ENCODE measurements around the gene ASAP2. TPM values are rescaled to one million over a fixed set of nuclear protein-coding genes. Genes with fewer than 3 reads are reported as not detected.

The ASAP2 gene
- total RNA-seq, 6 donors from 2014 or later: 20.4 to 26.0 (median 23.4) TPM

DNA sequence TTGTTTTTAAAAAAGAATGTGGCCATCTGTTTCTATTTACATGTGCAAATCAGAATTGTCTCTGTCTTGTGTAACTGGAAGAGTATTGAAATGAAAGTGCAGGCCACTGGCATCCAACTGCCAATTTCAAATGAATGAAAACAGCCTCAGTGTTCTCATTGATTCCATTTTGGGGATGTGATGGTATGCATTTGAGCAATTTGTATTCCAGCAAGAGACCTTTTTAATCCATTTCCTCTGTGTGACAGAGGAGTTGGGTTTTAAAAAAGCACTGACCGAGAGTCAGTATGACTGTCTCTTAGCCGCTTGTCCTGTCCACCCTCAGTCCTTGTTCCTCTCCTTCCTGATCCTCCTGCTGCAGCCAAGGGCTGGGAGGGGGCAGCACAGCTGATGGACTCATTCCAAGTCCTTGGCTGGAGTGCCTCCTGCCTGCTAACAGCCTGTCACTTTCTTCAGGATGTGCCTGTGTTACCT, 50.0 kb downstream of the ASAP2 start:
- no peak for ATAC-seq (ENCODE audit: low FRiP score in 2 of 2)
- WGBS, 2 donors: 30 to 34% methylated on average over 2 of the region's 2 CpGs
- no peak overlapping the region for H3K4me3 ChIP-seq
- no peak for TF ChIP-seq POLR2AphosphoS5 (IDR thresholded peaks at IDR 0.05)
- no peak for TF ChIP-seq EP300 (IDR thresholded peaks at IDR 0.05)
- TF ChIP-seq POLR2A (IDR thresholded peaks at IDR 0.05): no peak
- TF ChIP-seq CTCF (IDR thresholded peaks at IDR 0.05): no peak
- DNase-seq: no peak
- H3K27ac ChIP-seq: peak overlapping the region; percentile 6 to 90 (median 52)
- H3K27me3 ChIP-seq: no peaks in the 10 kb centered on the region
- H3K36me3 ChIP-seq: no peaks in the 10 kb centered on the region
- H3K4me1 ChIP-seq: peaks cover 45 to 63% (median 57%) of the 10 kb centered on the region in 4 donors
- H3K9me3 ChIP-seq: no peaks in the 10 kb centered on the region

DNA sequence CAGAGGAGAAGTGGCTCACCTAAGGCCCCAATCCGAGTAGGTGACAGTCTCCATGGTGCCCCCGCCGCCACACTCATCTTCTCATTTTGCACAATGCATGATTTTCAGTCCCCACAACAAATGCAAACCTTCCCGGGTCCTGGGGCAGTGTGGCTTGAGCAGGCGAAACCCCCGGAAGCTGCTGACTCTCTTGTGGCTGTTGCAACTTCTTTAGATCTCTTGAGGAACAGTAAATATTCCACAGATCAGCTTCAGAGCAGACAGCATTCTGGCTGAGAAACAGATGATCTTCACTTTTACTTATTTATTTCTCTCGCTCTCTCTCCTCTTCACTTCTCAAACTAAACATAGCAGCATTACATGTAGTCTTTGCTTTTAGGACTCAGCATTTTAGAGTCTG, 51.9 kb downstream of the ASAP2 start:
- Histone ChIP-seq H3K27ac (peak overlapping the region in 3 of 4 donors; percentile 65 to 90 (median 79)), H3K4me1 (peaks cover 54 to 72% (median 69%) of the 10 kb centered on the region in 4 donors), H3K27me3 (no peaks in the 10 kb centered on the region), H3K9me3 (no peaks in the 10 kb centered on the region), H3K4me3 (no peak overlapping the region), H3K36me3 (no peaks in the 10 kb centered on the region)
- no peak for ATAC-seq (ENCODE audit: low FRiP score in 2 of 2)
- DNase-seq: no peak
- TF ChIP-seq CTCF (IDR thresholded peaks at IDR 0.05) (no peak), EP300 (IDR thresholded peaks at IDR 0.05) (no peak), POLR2AphosphoS5 (IDR thresholded peaks at IDR 0.05) (no peak), POLR2A (IDR thresholded peaks at IDR 0.05) (no peak)
- 59 to 71% methylated on average over 7 of the region's 7 CpGs for WGBS, 2 donors

DNA sequence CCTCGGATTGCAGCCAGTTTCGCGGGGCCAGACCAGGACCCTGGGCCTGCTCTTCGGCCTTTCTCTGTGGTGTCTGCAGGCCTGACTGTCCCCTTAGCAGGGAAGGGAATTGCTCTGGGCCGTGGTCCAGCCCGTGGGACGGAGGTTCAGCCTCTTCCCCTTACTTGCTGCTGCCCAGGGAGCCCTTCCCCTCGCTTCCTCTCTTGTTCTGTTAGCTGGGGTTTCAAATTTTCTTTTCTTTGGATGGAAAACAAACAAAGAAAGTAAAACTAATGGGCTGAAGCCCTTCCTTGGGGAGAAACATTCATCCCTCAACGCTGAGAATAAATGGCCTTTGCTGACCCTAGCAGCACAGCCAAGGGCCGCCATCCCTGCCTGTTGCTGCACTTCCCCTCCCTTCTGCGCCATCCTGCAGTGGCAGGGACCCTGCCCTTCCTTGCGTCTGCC, 52.4 kb downstream of the ASAP2 start:
- H3K27ac ChIP-seq: peak overlapping the region in 3 of 4 donors; percentile 65 to 90 (median 79)
- no peaks in the 10 kb centered on the region for H3K9me3 ChIP-seq
- H3K36me3 ChIP-seq: no peaks in the 10 kb centered on the region
- no peak for DNase-seq
- peak in 1 of 2 donors; percentile 31 for ATAC-seq (ENCODE audit: low FRiP score in 2 of 2)
- no peak for TF ChIP-seq POLR2AphosphoS5 (IDR thresholded peaks at IDR 0.05)
- no peak for TF ChIP-seq EP300 (IDR thresholded peaks at IDR 0.05)
- no peak for TF ChIP-seq POLR2A (IDR thresholded peaks at IDR 0.05)
- no peak for TF ChIP-seq CTCF (IDR thresholded peaks at IDR 0.05)
- WGBS, 2 donors: 33 to 55% methylated on average over 12 of the region's 12 CpGs
- H3K4me3 ChIP-seq: no peak overlapping the region
- H3K27me3 ChIP-seq: no peaks in the 10 kb centered on the region
- peaks cover 58 to 76% (median 74%) of the 10 kb centered on the region in 4 donors for H3K4me1 ChIP-seq

GRCh38 chr2:9260464-9260918, 53.9 kb downstream of the ASAP2 start:
- Histone ChIP-seq H3K9me3 (no peaks in the 10 kb centered on the region), H3K27me3 (no peaks in the 10 kb centered on the region), H3K27ac (peak overlapping the region; percentile 32 to 90 (median 72)), H3K36me3 (no peaks in the 10 kb centered on the region), H3K4me1 (peaks cover 62 to 86% (median 79%) of the 10 kb centered on the region in 4 donors), H3K4me3 (no peak overlapping the region)
- DNase-seq: no peak
- no peak for TF ChIP-seq POLR2A (IDR thresholded peaks at IDR 0.05)
- no peak for TF ChIP-seq EP300 (IDR thresholded peaks at IDR 0.05)
- no peak for TF ChIP-seq CTCF (IDR thresholded peaks at IDR 0.05)
- no peak for TF ChIP-seq POLR2AphosphoS5 (IDR thresholded peaks at IDR 0.05)
- 57 to 70% methylated on average over 6 of the region's 6 CpGs for WGBS, 2 donors
- peak in 1 of 2 donors; percentile 37 for ATAC-seq (ENCODE audit: low FRiP score in 2 of 2)
